Thyroid gland (tissue), 4 donors: ENCODE measurements around the gene SPACA6.

ENCODE experiments used
- CTCF ChIP-seq, 6 experiments: fragments of 200-600 bp in 3 of 6; fragments of 450-650 bp in 3 of 6; sonication (generic) in 3 of 6; IDR thresholded peaks; one replicate each; pipeline ENCODE4 v1.5.1; 2016 to 2019; ENCODE audit warnings: antibody characterized with exemption in 6 of 6, mild to moderate bottlenecking in 2 of 6, inconsistent platforms in 1 of 6, moderate library complexity in 1 of 6
- POLR2A ChIP-seq, 2 donors: fragments of 450-650 bp; IDR thresholded peaks; one replicate each; pipeline ENCODE4 v1.6.1; 2017; ENCODE audit warnings: antibody characterized with exemption in 2 of 2, mild to moderate bottlenecking in 2 of 2, moderate library complexity in 1 of 2

- TF ChIP-seq CTCF (IDR thresholded peaks at IDR 0.05), result no peak
- no peak for TF ChIP-seq POLR2A (IDR thresholded peaks at IDR 0.05)
Measured at GRCh38 chr19:51754770-51755169, 61.6 kb downstream of the SPACA6 start.
